ENCODE data around the gene AGO3. TPM values are rescaled to one million over a fixed set of nuclear protein-coding genes. Genes with fewer than 3 reads are reported as not detected.
"Not testable (repeated sequence)": the region's sequence is repeated elsewhere in the genome, so short reads cannot be mapped to it uniquely, and the experiment has no call there.

The AGO3 gene
- 17.1 and 25.3 TPM in 2 replicates for total RNA-seq

- no peak for DNase-seq (ENCODE audit: low read depth, low spot score)
Observed at GRCh38 chr1:35930593-35931445, at the start of gene AGO3. Gene AGO3 (plus strand): TSS chr1:35931105. CDS start chr1:35931427, 322 bp downstream.

GRCh38 chr1:35881850-35882273 lies 49.0 kb upstream of the AGO3 start:
- DNase-seq (ENCODE audit: low read depth, low spot score), result no peak

GRCh38 chr1:35882586-35882944 lies 48.3 kb upstream of the AGO3 start:
- no peak for DNase-seq (ENCODE audit: low read depth, low spot score)

DNA sequence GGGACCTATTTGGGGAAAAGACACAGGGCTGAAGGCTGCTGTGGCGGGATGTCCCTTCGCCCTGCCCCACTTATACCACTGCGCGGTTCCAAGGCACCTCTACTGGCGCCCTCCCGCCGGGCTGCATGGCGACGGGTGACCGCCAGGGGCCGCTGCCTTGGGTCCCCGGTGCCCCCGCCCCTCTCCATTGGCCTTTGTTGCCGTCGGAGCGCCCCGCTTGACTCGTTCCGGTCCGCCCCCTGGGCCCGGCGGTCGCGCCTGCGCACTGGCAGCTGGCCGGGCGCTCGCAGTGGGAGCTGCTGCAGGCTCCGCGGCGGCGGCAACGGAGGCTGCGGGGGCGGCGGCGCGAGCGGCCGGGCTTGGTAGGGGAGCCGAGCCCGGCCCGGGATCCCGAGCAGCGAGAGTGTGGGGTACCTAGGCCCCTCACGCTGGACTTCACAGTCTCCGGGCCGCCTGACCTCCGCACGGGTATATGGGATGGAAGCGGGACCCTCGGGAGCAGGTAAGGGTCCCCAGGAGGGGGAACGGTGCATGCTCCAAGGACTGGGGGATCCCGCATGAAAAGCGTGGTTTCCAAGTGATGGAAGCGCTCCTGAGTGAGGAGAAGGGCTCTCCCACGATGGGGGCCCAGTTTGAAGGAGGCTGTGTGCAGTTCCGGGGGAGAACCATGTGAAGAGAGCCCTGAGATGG lies 47.8 kb upstream of the AGO3 start, which contains the start of gene AGO1:
TSS of gene AGO1 (plus strand) at position 265 of the 690 bp plus-strand sequence. CDS start at position 478, 213 bp downstream.
- peak; percentile 74 for DNase-seq (ENCODE audit: low read depth, low spot score)

DNA sequence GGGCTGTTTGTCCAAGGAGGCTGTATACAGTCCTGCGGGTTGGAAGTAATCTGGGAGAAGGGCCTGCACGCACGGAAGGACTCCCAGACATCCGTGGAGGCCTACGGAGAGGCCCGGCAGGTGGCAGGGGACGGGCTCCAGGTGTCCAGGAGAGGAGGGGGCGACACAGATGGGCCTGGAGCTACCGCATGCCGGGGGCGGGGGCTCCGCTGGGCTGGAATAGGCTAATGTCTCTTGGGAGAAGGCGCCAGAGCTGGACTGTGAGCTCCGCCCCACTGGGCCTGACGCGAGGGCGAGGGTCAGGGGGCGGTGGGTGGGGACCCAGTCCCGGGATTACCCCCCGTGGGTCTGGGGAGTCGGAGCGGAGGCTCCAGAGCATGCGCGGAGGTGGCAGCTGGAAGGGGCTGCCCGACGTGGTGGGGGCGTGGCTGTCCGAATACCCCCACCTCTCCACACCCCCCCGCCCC lies 47.2 kb upstream of the AGO3 start:
- no peak for DNase-seq (ENCODE audit: low read depth, low spot score)

GRCh38 chr1:35884934-35885333 lies 46.0 kb upstream of the AGO3 start:
- DNase-seq (ENCODE audit: low read depth, low spot score), result no peak

DNA sequence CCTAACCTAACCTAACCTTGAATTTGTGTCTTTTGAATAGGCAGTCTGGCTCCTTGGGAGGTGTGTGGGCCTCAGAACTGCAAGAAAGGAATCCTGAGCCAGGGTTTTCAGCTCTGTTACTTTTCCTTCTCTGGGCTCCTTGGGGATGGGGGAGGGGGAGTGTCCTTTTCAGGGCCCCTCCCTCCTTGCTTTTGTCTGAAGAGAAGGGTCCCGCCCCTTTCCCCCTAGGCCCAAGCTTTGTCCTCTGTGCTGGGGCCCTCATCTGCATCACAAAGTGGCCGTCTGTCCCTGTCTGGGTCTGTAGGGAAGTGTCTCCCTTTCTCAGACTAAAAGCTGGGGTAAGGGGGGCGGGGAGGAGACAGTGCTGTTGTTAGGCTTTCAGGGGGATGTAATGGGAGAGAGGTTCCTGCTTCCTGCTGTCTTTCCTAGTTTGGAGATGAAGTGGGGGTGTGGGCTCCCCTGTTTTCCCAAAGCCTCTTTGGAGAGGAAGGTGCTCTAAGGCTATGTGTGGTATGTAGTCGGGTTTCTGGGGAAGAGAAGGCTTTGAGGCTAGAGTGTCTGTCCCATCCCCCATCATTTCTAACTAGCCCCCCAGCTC lies 44.8 kb upstream of the AGO3 start:
- no peak for DNase-seq (ENCODE audit: low read depth, low spot score)

GRCh38 chr1:35886577-35887431 lies 44.1 kb upstream of the AGO3 start:
- no peak for DNase-seq (ENCODE audit: low read depth, low spot score)

DNA sequence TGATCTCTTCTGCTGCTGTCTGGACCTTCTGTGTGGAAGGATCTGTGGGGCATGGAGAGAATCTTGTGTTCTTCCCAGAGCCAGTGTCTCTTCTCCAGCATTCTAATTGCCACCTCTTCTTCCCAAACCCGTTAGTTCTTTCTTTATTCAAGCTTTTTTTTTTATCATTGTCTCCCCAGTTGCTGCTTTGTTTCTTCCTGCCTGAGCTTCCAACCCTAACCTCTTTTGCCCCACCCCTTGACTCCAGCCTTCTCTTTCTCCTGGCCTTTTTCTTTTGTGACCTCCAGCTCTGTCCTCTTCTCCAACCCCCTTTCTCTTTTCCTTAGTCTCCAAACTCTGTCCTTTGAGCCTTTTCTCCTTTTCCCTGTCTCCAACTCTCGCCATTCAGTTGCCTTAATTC lies 43.4 kb upstream of the AGO3 start:
- no peak for DNase-seq (ENCODE audit: low read depth, low spot score)

DNA sequence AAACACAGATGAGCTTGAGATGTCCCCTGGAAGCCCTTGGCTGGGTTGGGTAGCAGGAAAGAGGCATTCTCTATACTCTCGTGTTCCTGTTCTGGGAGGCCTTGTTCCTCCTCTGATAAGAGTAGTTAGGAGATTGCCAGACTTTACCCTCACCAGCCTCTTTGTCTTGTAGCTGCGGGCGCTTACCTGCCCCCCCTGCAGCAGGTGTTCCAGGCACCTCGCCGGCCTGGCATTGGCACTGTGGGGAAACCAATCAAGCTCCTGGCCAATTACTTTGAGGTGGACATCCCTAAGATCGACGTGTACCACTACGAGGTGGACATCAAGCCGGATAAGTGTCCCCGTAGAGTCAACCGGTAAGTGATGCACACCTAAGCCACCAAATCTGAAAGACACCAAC lies 42.6 kb upstream of the AGO3 start:
- DNase-seq (ENCODE audit: low read depth, low spot score), result no peak

GRCh38 chr1:35888981-35889380 lies 41.9 kb upstream of the AGO3 start:
- DNase-seq (ENCODE audit: low read depth, low spot score), result not testable (repeated sequence)

- no peak for DNase-seq (ENCODE audit: low read depth, low spot score)
Observed at GRCh38 chr1:35893051-35893879, 37.6 kb upstream of the AGO3 start.

DNA sequence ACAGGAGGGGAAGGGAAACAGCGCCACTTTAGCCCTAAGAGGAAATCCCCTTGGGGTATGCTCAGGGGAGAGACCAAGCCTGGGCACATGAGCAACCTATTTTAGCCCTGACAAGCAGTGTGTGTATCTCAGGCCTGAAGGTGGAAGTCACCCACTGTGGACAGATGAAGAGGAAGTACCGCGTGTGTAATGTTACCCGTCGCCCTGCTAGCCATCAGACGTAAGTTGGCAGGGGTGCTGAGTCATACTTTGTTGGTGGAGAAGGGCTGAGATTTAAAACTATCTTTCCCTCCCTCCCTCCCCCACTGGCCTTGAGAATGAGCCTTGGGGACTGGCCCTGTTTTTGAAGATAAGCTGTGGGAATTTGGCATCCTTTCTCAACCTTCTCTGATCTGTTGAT lies 36.7 kb upstream of the AGO3 start:
- no peak for DNase-seq (ENCODE audit: low read depth, low spot score)

DNA sequence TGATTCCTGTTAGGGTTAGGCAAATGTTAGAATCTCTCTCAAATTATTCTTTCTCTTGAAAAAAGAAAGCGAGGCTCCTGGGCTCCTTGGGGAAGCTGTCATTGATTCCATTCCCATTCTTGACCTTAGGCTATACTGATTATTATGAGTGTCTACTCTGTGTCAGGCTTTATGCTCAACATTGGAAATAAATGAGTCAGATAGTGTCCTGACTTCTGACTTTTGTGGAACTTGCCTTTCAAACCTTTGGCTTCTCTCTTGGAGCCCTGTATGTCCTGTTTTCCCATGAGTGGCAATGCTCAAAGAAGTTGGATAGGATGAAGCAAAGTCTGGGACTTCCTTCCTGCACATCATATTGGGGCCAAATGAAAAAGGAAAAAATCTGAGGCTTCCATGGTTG lies 36.2 kb upstream of the AGO3 start:
- no peak for DNase-seq (ENCODE audit: low read depth, low spot score)

DNA sequence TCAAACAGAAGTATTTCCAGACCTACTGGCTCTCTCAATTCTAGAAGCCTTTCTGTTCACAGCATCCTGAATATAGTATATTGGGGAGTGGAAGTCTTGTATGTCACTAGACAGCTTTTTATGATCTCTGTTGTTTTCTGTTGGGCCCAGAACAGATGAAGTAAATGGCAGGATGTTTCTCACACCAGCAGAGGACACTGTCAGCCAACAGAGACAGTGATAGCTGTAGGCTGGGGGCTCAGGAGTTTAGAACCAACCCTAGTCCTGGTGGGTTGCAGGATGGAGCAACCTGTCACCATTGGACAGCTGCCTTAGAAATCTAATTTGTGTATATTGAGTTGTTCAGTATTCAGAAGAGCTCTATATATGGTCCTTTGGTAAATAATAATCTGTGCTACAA lies 31.0 kb upstream of the AGO3 start:
- DNase-seq (ENCODE audit: low read depth, low spot score), result no peak

DNA sequence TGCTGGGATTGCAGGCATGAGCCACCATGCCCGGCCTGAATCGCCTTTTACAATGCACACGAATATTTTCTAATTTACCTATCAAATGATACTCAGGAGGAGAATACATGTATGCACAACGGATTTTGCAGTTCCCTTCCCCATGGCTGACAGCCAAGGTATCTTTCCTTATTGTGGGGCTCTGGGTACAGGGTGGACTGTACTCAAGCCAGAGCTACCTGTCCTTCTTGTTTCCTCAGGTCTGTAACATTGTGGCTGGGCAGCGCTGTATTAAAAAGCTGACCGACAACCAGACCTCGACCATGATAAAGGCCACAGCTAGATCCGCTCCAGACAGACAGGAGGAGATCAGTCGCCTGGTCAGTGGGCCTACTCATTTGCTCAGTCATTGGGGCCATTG lies 29.7 kb upstream of the AGO3 start:
- no peak for DNase-seq (ENCODE audit: low read depth, low spot score)

GRCh38 chr1:35902671-35903070 lies 28.2 kb upstream of the AGO3 start:
- no peak for DNase-seq (ENCODE audit: low read depth, low spot score)

DNA sequence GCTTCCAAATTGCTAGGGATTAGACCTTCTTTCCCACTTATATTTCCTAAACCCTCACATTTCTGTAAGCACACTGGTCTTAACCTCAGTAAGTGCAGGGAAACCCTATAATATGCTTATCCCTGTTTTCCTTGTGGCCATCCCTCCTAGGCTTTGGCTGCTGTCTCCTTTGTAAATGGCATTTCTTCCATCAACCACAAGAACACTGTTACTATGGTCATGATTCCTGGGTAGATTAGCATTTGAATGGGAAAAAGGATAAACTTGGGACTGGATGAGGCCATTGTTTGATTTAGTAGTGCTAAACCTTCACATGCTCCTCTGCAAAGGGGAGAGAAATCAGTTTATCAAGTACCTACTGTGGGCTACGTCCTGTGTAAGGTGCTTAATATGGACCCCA lies 16.2 kb upstream of the AGO3 start:
- no peak for DNase-seq (ENCODE audit: low read depth, low spot score)

DNA sequence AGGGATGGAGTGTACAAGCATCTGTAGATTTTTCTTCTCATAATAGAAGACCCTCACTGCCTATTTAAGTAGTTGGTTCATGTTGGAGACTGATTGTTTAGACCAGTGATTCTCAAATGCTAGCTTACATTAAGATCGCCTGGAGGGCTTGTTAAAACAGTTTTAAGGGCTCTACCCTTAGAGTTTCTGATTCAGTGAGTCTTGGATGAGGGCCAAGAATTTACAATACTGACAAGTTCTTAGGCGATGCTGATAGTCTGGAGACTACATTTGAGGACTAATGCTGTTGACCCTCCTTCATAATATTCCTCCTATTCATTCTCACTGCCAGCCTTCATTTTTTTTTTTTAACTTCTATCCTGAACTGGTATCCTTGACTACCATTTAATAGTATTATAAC lies 15.2 kb upstream of the AGO3 start:
- DNase-seq (ENCODE audit: low read depth, low spot score), result no peak

- DNase-seq (ENCODE audit: low read depth, low spot score), result no peak
Observed at GRCh38 chr1:35923791-35924221, 7.1 kb upstream of the AGO3 start.

All from pulmonary artery endothelial cell (primary cell).